CD14-positive monocyte (primary cell): ENCODE data around the gene RFX3. TPM values are rescaled to one million over a fixed set of nuclear protein-coding genes. Genes with fewer than 3 reads are reported as not detected.

Experiments
- DNase-seq, 3 donors: peaks; one replicate each; pipeline ENCODE4 v3.0.0-alpha.2; 2011 to 2022
- H2AFZ ChIP-seq: 2 replicates; pipeline ENCODE4 v1.6.0; 2012; ENCODE audit warnings: mild to moderate bottlenecking, low read depth, low read length, inconsistent platforms; ENCODE audit not compliant: insufficient read depth, poor library complexity, severe bottlenecking
- H3K27ac ChIP-seq, 2 donors: 1 replicate in 1 of 2; 2 replicates in 1 of 2; pipeline ENCODE4 v1.5.1; 2012 to 2013; ENCODE audit warnings: low read length in 2 of 2, control low read depth in 1 of 2, inconsistent platforms in 1 of 2, low read depth in 1 of 2, mild to moderate bottlenecking in 1 of 2
- H3K27me3 ChIP-seq, 2 donors: one replicate each; pipeline versions ENCODE4 v1.6.0 to v1.6.1; 2011 to 2013; ENCODE audit warnings: low read length in 2 of 2; ENCODE audit not compliant: control insufficient read depth in 2 of 2, insufficient read depth in 2 of 2
- H3K36me3 ChIP-seq, 2 donors: replicated peaks in 1 of 2; 1 replicate in 1 of 2; 2 replicates in 1 of 2; pipeline versions ENCODE4 v1.5.1 to v1.6.1; 2012 to 2013; ENCODE audit warnings: low read length in 2 of 2, control low read depth in 1 of 2, inconsistent platforms in 1 of 2, mild to moderate bottlenecking in 1 of 2; ENCODE audit not compliant: insufficient read depth in 2 of 2, control insufficient read depth in 1 of 2
- H3K4me1 ChIP-seq, 2 donors: 1 replicate in 1 of 2; 2 replicates in 1 of 2; pipeline versions ENCODE4 v1.5.1 to v1.6.1; 2012 to 2013; ENCODE audit warnings: low read length in 2 of 2, control low read depth in 1 of 2, inconsistent platforms in 1 of 2, mild to moderate bottlenecking in 1 of 2, moderate library complexity in 1 of 2; ENCODE audit not compliant: insufficient read depth in 2 of 2, control insufficient read depth in 1 of 2
- H3K4me2 ChIP-seq: replicated peaks from 2 replicates; pipeline ENCODE3; 2012; ENCODE audit warnings: low read length, moderate library complexity, mild to moderate bottlenecking; ENCODE audit not compliant: poor library complexity, severe bottlenecking; ENCODE audit errors: extremely low read depth
- H3K4me3 ChIP-seq, 3 experiments: fragments of 200-600 bp in 1 of 3; sonication (generic) in 1 of 3; replicated peaks in 1 of 3; 1 replicate in 2 of 3; 2 replicates in 1 of 3; pipeline ENCODE4 v1.5.1; 2011 to 2013; ENCODE audit warnings: low read length in 3 of 3, mild to moderate bottlenecking in 3 of 3, control low read depth in 2 of 3, low read depth in 2 of 3, inconsistent platforms in 1 of 3, moderate library complexity in 1 of 3
- H3K79me2 ChIP-seq: 2 replicates; pipeline ENCODE4 v1.6.0; 2012; ENCODE audit warnings: mild to moderate bottlenecking, control low read depth, inconsistent platforms, low read length, moderate library complexity; ENCODE audit not compliant: insufficient read depth
- H3K9ac ChIP-seq: 2 replicates; pipeline ENCODE4 v1.6.0; 2017; ENCODE audit warnings: low read length, mild to moderate bottlenecking; ENCODE audit not compliant: insufficient read depth, poor library complexity, severe bottlenecking
- H3K9me3 ChIP-seq, 2 donors: replicated peaks in 1 of 2; 1 replicate in 1 of 2; 2 replicates in 1 of 2; pipeline versions ENCODE4 v1.5.1 to v1.6.1; 2012 to 2013; ENCODE audit warnings: low read length in 2 of 2, control low read depth in 1 of 2; ENCODE audit not compliant: control insufficient read depth in 1 of 2, insufficient read depth in 1 of 2
- H4K20me1 ChIP-seq: 2 replicates; pipeline ENCODE4 v1.6.0; 2012; ENCODE audit warnings: mild to moderate bottlenecking, low read length, control low read depth, moderate library complexity; ENCODE audit not compliant: insufficient read depth
- H3K27ac Mint-ChIP-seq, 7 donors: one replicate each; pipeline ENCODE4 v1.8.0; 2020; ENCODE audit warnings: mild to moderate bottlenecking in 7 of 7, mixed read lengths in 7 of 7, moderate library complexity in 6 of 7, inconsistent platforms in 2 of 7
- H3K27me3 Mint-ChIP-seq, 3 donors: one replicate each; pipeline ENCODE4 v1.8.0; 2021 to 2022; ENCODE audit warnings: low read depth in 3 of 3, mild to moderate bottlenecking in 3 of 3, mixed read lengths in 3 of 3, moderate library complexity in 3 of 3, inconsistent platforms in 1 of 3
- H3K36me3 Mint-ChIP-seq, 2 donors: one replicate each; pipeline ENCODE4 v1.8.0; 2020; ENCODE audit warnings: mixed read lengths in 2 of 2, inconsistent platforms in 1 of 2, mild to moderate bottlenecking in 1 of 2
- H3K4me1 Mint-ChIP-seq: one replicate; pipeline ENCODE4 v1.8.0; 2020; ENCODE audit warnings: mild to moderate bottlenecking, mixed read lengths
- H3K4me3 Mint-ChIP-seq, 2 donors: one replicate each; pipeline ENCODE4 v1.8.0; 2020; ENCODE audit warnings: mild to moderate bottlenecking in 2 of 2, mixed read lengths in 2 of 2, moderate library complexity in 1 of 2
- H3K9me3 Mint-ChIP-seq, 7 donors: one replicate each; pipeline ENCODE4 v1.8.0; 2020 to 2022; ENCODE audit warnings: mixed read lengths in 7 of 7, mild to moderate bottlenecking in 6 of 7, moderate library complexity in 6 of 7, inconsistent platforms in 2 of 7
- WGBS: methylation state at CpG from one replicate; pipeline ENCODE4 v1.1.5; 2013; ENCODE audit warnings: missing lambda C conversion rate; ENCODE audit not compliant: insufficient coverage; 5-methylcytosine and 5-hydroxymethylcytosine counted together
- intact Hi-C, 2 donors: fragments of 100-400 bp; cut with micrococcal nuclease; formaldehyde crosslinking; loops; one replicate each; pipeline versions ENCODE4 v1.15.0 to v1.15.1; 2023
- polyA plus RNA-seq, 3 donors: library from polyadenylated mRNA; depleted of rRNA in 1 of 3; unstranded in 2 of 3; stranded (reverse) in 1 of 3; fragments of 300-500 nt in 2 of 3; fragments of >200 nt in 1 of 3; fragmentation: Illumina TruSeq in 2 of 3; gene quantifications; 1 replicate in 2 of 3; 2 replicates in 1 of 3; pipeline ENCODE4 v1.2.3, GENCODE V29; 2012 to 2021
- TF ChIP-seq, protein P1 (sequence below): fragments of 200-600 bp; IDR thresholded peaks from one replicate; pipeline ENCODE4 v1.8.0; 2022; ENCODE audit warnings: antibody characterized with exemption, mild to moderate bottlenecking

Gene RFX3
- polyA plus RNA-seq, 3 donors, result 1.7 to 5.2 (median 3.2) TPM

GRCh38 chr9:3475300-3476020, 50.3 kb downstream of the RFX3 start:
- peaks cover 2 to 11% (median 7%) of the 10 kb centered on the region in 7 donors for H3K9me3 Mint-ChIP-seq
- TF ChIP-seq, protein P1, sequence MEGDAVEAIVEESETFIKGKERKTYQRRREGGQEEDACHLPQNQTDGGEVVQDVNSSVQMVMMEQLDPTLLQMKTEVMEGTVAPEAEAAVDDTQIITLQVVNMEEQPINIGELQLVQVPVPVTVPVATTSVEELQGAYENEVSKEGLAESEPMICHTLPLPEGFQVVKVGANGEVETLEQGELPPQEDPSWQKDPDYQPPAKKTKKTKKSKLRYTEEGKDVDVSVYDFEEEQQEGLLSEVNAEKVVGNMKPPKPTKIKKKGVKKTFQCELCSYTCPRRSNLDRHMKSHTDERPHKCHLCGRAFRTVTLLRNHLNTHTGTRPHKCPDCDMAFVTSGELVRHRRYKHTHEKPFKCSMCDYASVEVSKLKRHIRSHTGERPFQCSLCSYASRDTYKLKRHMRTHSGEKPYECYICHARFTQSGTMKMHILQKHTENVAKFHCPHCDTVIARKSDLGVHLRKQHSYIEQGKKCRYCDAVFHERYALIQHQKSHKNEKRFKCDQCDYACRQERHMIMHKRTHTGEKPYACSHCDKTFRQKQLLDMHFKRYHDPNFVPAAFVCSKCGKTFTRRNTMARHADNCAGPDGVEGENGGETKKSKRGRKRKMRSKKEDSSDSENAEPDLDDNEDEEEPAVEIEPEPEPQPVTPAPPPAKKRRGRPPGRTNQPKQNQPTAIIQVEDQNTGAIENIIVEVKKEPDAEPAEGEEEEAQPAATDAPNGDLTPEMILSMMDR, result no peak
- 81% methylated on average over 10 of the region's 14 CpGs for WGBS
- H3K4me1 Mint-ChIP-seq, result peaks cover 29% of the 10 kb centered on the region
- no peaks in the 10 kb centered on the region for H3K79me2 ChIP-seq
- no peak overlapping the region for H3K4me2 ChIP-seq
- H3K36me3 ChIP-seq, result no peaks in the 10 kb centered on the region
- no peak overlapping the region for H3K4me3 Mint-ChIP-seq
- H3K27me3 Mint-ChIP-seq, result peaks cover 0 to 3% (median 0%) of the 10 kb centered on the region in 3 donors
- H2AFZ ChIP-seq, result no peak overlapping the region
- no peaks in the 10 kb centered on the region for H4K20me1 ChIP-seq
- DNase-seq, result peak; percentile 3 to 47 (median 31)
- H3K9ac ChIP-seq, result no peak overlapping the region
- intact Hi-C loops, result no loop called here
- no peak overlapping the region for H3K27ac ChIP-seq
- H3K4me1 ChIP-seq, result peaks cover 0 to 2% of the 10 kb centered on the region in 2 donors
- peak overlapping the region in 1 of 7 donors; percentile 72 for H3K27ac Mint-ChIP-seq
- no peak overlapping the region for H3K4me3 ChIP-seq
- H3K9me3 ChIP-seq, result no peaks in the 10 kb centered on the region
- H3K27me3 ChIP-seq, result no peaks in the 10 kb centered on the region
- H3K36me3 Mint-ChIP-seq, result peaks cover 5 to 7% of the 10 kb centered on the region in 2 donors

DNA sequence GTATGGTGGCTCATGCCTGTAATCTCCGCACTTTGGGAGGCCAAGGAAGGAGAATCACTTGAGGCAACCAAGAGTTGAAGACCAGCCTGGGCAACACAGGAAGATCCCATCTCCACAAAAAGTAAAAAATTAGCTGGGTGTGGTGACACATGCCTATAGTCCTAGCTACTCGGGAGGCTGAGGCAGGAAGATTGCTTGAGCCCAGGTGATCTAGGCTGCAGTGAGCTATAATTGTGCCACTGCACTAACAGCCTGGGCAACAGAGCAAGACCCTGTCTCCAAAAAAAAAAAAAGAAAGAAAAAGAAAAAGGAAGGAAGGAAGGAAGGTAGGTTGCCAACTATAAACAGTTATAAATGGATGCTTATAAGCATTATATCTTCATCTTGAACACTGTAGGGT, 51.0 kb downstream of the RFX3 start:
- Mint-ChIP-seq H3K36me3 (peaks cover 3 to 6% of the 10 kb centered on the region in 2 donors), H3K27ac (peak overlapping the region in 1 of 7 donors; percentile 49), H3K4me3 (no peak overlapping the region), H3K27me3 (peaks cover 0 to 3% (median 0%) of the 10 kb centered on the region in 3 donors), H3K9me3 (peaks cover 2 to 11% (median 7%) of the 10 kb centered on the region in 7 donors), H3K4me1 (peaks cover 29% of the 10 kb centered on the region)
- Histone ChIP-seq H3K79me2 (no peaks in the 10 kb centered on the region), H3K27ac (no peak overlapping the region), H3K27me3 (no peaks in the 10 kb centered on the region), H3K36me3 (no peaks in the 10 kb centered on the region), H2AFZ (no peak overlapping the region), H3K4me1 (peaks cover 0 to 2% of the 10 kb centered on the region in 2 donors), H3K4me3 (no peak overlapping the region), H3K9me3 (no peaks in the 10 kb centered on the region), H3K4me2 (no peak overlapping the region), H3K9ac (no peak overlapping the region), H4K20me1 (no peaks in the 10 kb centered on the region)
- intact Hi-C loops, result no loop called here
- TF ChIP-seq, protein P1, result no peak
- DNase-seq, result no peak
- 92% methylated on average over 2 of the region's 2 CpGs for WGBS
